GM10847 (cell line): Measurements from ENCODE around the gene NT5C.

ENCODE experiments used
- POLR2A ChIP-seq: IDR thresholded peaks from 2 replicates; pipeline ENCODE4 v1.6.1; 2011; ENCODE audit not compliant: insufficient read length; ENCODE audit errors: extremely low read depth

Gene NT5C

DNA sequence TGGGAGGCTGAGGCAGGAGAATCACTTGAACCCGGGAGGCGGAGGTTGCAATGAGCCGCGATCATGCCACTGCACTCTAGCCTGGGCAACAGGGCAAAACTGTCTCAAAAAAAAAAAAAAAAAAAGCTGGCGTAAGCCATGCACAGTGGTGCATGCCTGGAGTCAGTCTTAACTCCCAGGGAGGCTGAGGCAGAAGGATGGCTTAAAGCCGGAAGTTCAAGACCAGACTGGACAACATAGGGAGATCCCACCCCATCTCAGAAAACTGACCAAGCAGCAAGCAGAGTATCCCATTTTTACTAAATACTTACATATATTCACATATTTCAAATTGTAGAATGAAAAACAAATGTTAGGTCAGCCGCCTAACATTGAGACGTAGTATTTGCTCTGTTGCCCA is 4.6 kb downstream of the NT5C start:
- no peak for TF ChIP-seq POLR2A

GRCh38 chr17:75125984-75126383 is 5.6 kb downstream of the NT5C start:
- no peak for TF ChIP-seq POLR2A

- TF ChIP-seq POLR2A = no peak
Observed at GRCh38 chr17:75124819-75125162, 6.8 kb downstream of the NT5C start.

- TF ChIP-seq POLR2A = no peak
Observed at GRCh38 chr17:75124041-75124818, 7.3 kb downstream of the NT5C start.

DNA sequence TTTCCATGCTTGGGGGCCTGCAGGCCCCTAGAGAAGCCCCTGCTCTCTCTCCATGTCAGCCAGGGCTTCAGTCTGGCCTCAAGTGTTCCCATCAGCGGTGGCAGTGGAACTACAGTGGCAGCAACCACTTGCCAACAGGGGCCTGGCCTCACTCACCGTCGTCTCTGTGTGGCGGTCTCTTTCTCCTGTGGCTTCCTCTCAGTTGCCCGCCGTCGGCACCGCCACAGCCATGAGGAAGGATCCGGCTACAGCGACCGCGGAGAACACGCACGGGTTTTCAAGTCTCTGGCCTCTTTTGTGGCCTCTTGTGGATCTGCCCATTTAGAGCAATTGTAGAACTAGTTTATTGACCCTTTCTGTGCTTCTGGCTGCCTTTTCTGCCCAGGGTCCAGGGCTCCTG is 13.2 kb downstream of the NT5C start:
- TF ChIP-seq POLR2A = no peak

- TF ChIP-seq POLR2A = no peak
Observed at GRCh38 chr17:75116737-75117136, 14.8 kb downstream of the NT5C start.

DNA sequence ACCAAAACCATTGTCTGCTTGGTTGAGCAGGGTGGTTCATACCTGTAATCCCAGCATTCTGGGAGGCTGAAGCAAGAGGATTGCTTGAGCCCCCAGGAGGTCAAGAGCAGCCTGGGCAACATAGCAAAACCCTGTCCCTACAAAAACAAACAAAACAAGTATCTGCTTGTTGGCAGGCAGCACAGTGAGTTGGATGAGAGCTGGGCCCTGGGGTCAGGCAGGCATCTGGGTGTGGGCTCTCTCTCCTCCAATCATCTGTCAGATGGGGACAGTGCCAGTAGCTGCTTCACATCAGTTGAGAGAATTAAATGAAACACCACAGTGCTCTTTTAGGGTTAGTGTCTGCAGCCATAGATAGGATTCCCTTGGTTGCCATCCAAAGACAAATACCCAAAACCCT is 16.0 kb downstream of the NT5C start:
- no peak for TF ChIP-seq POLR2A

DNA sequence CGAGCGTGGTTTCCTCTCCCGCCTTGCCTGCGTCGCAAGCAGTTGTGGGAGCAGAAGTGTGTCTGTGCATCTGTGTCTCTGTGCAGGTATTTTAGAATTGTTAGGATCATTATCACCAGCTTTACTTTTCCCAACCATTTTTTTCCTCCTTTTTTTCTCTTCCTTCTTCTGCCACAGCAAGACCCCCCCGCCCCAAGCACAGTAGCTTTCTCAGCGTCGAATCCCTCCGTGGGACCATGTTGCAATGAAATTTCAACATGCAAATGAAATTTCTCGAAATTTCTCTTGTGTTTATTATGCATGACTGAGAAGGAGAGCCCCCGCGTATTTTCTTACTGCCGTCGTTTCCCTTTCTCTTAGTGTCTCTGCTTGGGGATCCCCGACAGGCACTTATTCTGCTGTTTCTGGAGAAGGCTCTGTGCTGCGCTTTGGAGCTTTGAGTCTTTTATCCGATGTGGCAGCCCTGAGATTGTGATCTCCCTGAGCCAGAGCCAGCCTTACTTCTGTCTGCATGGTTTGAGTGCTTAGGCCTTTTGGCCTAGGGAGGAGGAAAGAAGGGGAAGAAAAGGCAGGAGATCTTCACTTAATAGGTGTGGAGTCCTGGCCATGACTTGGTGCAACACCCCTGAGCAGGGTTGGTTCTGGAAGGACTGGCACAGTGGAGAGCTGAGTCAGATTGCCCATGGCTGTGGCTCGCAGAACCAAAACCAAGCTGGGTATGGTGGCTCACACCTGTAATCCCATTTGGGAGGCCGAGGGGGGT is 16.8 kb downstream of the NT5C start:
- TF ChIP-seq POLR2A = no peak

DNA sequence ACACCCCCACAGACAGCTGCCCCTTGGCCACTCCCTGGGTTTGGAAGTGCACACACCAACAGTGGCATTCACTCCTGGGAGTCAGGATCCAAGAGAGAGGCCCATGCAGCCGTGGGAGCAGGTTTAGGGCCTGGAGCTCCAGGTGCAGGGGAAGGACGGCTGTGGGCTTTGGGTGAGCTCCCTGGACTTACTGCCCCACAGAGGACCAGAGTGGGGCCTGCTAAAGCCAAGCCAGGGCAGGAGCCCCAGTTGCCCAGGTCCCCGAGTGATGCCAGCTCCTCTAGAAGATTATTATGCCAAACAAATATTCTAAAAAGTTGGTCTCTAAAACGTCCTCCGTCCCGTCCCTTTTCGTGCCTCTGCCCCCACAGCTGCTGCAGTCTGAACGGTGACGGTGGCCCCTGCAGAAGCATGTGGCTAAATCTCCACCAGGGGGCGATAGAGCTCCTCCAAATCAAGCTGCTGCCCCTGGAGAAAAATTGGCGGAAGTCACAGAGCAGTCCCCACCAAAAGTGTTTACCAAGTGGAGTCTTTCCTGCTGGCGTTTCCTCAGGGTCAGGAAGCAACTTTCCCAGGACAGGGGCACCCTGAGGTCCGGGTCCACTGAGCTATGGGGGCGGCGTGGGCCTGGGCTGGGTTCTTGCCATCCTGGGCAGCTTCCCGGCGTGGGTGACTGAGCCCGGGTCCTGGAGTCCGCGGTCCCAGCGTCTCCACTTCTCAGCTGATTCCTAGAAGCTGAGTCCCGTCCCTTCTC is 17.6 kb downstream of the NT5C start:
- TF ChIP-seq POLR2A = no peak

- no peak for TF ChIP-seq POLR2A
Observed at GRCh38 chr17:75111777-75112335, 19.7 kb downstream of the NT5C start.

GRCh38 chr17:75110234-75110937 is 21.2 kb downstream of the NT5C start:
- no peak for TF ChIP-seq POLR2A

GRCh38 chr17:75109407-75110233 is 21.9 kb downstream of the NT5C start, which contains the start of gene ARMC7:
Gene ARMC7 (plus strand): TSS chr17:75109969. CDS start chr17:75110289, 320 bp downstream.
- peak; percentile 87 for TF ChIP-seq POLR2A

DNA sequence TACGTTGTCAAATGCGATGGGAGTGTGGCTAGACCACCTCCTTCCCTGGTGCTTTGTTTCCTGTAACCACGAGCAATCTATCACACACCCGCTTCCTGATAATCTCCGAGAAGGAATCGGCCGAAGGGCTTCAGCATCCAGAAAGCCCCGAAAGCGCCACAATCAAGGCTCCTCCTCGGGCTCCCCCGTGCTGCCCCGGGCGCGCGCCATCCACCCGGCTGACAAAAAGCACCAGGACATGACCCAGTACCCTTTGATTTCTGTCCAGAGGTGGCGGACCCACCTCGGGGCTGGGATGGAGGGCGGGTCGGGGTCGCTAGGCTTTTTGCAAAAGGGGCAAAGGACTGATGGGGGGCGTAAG is 22.5 kb downstream of the NT5C start:
- no peak for TF ChIP-seq POLR2A

GRCh38 chr17:75108193-75108592 is 23.3 kb downstream of the NT5C start:
- TF ChIP-seq POLR2A = no peak
